HG02610 (cell line): ENCODE results near the gene DEPDC1.
"Not testable (repeated sequence)": the region's sequence is repeated elsewhere in the genome, so short reads cannot be mapped to it uniquely, and the experiment has no call there.

ENCODE experiments used
- ATAC-seq: cut with Tn5 transposase; IDR thresholded peaks from one replicate; pipeline ENCODE4 v1.9.1; 2021; ENCODE audit warnings: mild to moderate bottlenecking, moderate library complexity; ENCODE audit not compliant: unreplicated experiment

Gene DEPDC1

GRCh38 chr1:68496680-68497357 is at the start of gene DEPDC1:
Gene DEPDC1 (minus strand): TSS chr1:68497082. CDS start chr1:68496999, 83 bp downstream.
- ATAC-seq, result peak; percentile 98

- no peak for ATAC-seq
These were observed 47.8 kb upstream of the DEPDC1 start for GRCh38 chr1:68544651-68545050.

- ATAC-seq, result no peak
These were observed 45.7 kb upstream of the DEPDC1 start for GRCh38 chr1:68542586-68542985.

GRCh38 chr1:68538941-68539340 is 42.1 kb upstream of the DEPDC1 start:
- no peak for ATAC-seq

GRCh38 chr1:68528243-68528642 is 31.4 kb upstream of the DEPDC1 start:
- no peak for ATAC-seq

GRCh38 chr1:68525781-68526180 is 28.9 kb upstream of the DEPDC1 start:
- no peak for ATAC-seq

- ATAC-seq, result no peak
These were observed 24.4 kb upstream of the DEPDC1 start for GRCh38 chr1:68521286-68521685.

GRCh38 chr1:68516066-68516465 is 19.2 kb upstream of the DEPDC1 start:
- ATAC-seq, result no peak

GRCh38 chr1:68511254-68511653 is 14.4 kb upstream of the DEPDC1 start:
- no peak for ATAC-seq

GRCh38 chr1:68506386-68506785 is 9.5 kb upstream of the DEPDC1 start:
- no peak for ATAC-seq

- ATAC-seq, result no peak
These were observed 6.2 kb upstream of the DEPDC1 start for GRCh38 chr1:68503085-68503484.

- ATAC-seq, result peak; percentile 18
These were observed 446 bp upstream of the DEPDC1 start for GRCh38 chr1:68497358-68497698.

GRCh38 chr1:68495968-68496679 is 758 bp downstream of the DEPDC1 start:
- no peak for ATAC-seq

- no peak for ATAC-seq
These were observed 1.4 kb downstream of the DEPDC1 start for GRCh38 chr1:68495532-68495931.

- no peak for ATAC-seq
These were observed 3.7 kb downstream of the DEPDC1 start for GRCh38 chr1:68493193-68493592.

- ATAC-seq, result not testable (repeated sequence)
These were observed 4.6 kb downstream of the DEPDC1 start for GRCh38 chr1:68492255-68492654.

- no peak for ATAC-seq
These were observed 6.7 kb downstream of the DEPDC1 start for GRCh38 chr1:68490046-68490651.

GRCh38 chr1:68485431-68486022 is 11.4 kb downstream of the DEPDC1 start:
- no peak for ATAC-seq

- ATAC-seq, result no peak
These were observed 12.3 kb downstream of the DEPDC1 start for GRCh38 chr1:68484618-68485017.

GRCh38 chr1:68481041-68481440 is 15.8 kb downstream of the DEPDC1 start:
- ATAC-seq, result no peak

GRCh38 chr1:68479501-68479900 is 17.4 kb downstream of the DEPDC1 start:
- no peak for ATAC-seq

- ATAC-seq, result no peak
These were observed 18.2 kb downstream of the DEPDC1 start for GRCh38 chr1:68478662-68479061.
